Measurements from ENCODE around the gene TMEM183A.

TMEM183A gene

DNA sequence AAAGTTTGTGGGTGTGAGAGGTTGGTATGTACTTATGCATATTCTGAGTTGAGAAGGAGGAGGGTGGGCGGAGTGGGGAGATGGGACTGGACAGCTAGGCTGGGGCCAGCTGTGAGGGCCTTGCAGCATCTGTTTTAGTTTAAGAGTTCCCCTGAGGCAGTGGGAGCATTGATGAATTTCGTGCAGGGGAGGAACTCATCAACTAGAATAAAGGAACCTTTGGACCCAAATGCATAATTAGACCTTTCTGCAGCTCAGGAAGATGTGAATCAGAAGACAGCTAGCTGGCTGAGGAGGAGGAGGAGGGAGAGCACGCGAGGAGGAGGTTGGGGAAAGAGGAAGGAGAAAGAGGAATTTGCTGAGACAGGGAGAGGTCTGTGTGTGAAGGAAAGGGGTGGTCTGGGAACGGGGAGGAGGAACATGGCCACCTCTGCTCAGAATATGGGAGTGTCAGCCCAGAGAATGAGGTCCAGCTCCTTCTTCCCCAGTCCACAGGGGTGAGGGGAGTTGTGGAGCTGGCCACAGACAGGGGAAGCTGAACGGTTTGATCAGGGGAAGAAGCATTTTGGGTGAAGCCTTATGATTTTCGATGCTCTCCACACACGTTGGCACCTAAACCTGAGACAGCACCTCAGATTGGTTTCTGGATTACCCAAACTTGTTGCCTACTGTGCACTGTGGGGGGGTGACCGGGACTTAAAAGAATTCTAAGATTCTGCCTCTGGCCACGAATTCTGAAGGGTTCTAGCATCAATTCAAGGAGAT lies 50.9 kb downstream of the TMEM183A start:
- TF ChIP-seq CTCF (IDR thresholded peaks at IDR 0.05; ENCODE audit: control insufficient read depth, extremely low read depth, insufficient read depth), result no peak
- H3K4me3 ChIP-seq (ENCODE audit: low read depth, low read length), result no peak overlapping the region
- no peak for DNase-seq (ENCODE audit: low read depth)

GRCh38 chr1:203058676-203058935 lies 51.4 kb downstream of the TMEM183A start:
- no peak for DNase-seq (ENCODE audit: low read depth)
- H3K4me3 ChIP-seq (ENCODE audit: low read depth, low read length), result no peak overlapping the region
- no peak for TF ChIP-seq CTCF (IDR thresholded peaks at IDR 0.05; ENCODE audit: control insufficient read depth, extremely low read depth, insufficient read depth)

DNA sequence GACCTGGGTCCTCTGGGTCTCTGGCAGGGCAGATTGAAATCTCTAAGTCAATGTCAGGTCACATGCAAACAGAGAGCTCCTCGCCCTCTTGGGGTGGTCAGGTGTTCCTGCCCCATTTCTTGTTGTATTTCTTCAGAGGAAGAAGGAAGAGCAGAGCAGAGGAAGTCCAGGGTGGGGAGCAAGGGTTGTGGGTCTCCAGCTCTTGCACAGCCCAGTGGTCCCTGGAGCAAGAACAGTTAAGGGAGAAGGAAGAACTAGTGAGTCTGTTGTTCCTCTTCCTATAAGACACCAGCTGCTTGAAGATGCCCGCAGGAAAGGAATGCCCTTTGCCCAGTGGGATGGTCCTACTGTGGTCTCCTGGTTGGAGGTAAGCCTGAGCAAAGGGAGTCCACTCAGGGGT lies 52.3 kb downstream of the TMEM183A start:
- DNase-seq (ENCODE audit: low read depth), result no peak
- H3K4me3 ChIP-seq (ENCODE audit: low read depth, low read length), result no peak overlapping the region
- TF ChIP-seq CTCF (IDR thresholded peaks at IDR 0.05; ENCODE audit: control insufficient read depth, extremely low read depth, insufficient read depth), result no peak

DNA sequence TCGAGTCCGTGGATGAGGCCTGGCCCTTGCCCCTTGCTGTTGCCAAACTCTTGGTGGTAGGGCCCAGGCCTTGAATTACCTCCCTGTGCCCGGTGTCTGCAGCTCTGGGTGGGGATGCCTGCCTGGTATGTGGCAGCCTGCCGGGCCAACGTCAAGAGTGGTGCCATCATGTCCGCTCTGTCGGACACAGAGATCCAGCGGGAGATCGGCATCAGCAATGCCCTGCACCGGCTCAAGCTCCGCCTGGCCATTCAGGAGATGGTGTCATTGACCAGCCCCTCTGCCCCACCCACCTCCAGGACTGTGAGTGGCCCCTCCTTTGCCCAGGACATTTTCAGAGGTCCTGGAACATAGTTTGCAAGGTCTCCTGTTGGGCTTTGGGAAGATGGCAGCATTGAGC lies 52.9 kb downstream of the TMEM183A start:
- TF ChIP-seq CTCF (IDR thresholded peaks at IDR 0.05; ENCODE audit: control insufficient read depth, extremely low read depth, insufficient read depth), result no peak
- no peak overlapping the region for H3K4me3 ChIP-seq (ENCODE audit: low read depth, low read length)
- no peak for DNase-seq (ENCODE audit: low read depth)

DNA sequence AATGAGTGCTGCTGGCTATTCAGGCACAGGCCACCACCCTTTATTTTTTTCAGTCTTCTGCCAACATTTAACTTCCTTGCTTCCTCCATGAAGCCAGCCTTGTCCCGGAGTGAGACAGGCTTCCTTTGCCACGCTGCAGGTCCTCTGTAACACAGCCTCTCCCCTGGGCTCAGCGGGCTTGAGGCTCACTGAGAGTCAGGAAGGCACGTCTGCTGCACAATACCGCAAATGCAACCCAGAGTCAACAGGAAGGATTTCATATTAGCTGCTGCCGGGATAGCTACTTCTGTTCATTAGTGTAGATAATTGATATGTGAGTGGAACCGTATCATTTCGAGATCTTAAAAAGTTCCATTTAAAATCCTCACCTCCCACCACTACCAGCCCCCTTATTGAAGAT lies 56.1 kb downstream of the TMEM183A start:
- H3K4me3 ChIP-seq (ENCODE audit: low read depth, low read length), result no peak overlapping the region
- no peak for DNase-seq (ENCODE audit: low read depth)
- no peak for TF ChIP-seq CTCF (IDR thresholded peaks at IDR 0.05; ENCODE audit: control insufficient read depth, extremely low read depth, insufficient read depth)

DNA sequence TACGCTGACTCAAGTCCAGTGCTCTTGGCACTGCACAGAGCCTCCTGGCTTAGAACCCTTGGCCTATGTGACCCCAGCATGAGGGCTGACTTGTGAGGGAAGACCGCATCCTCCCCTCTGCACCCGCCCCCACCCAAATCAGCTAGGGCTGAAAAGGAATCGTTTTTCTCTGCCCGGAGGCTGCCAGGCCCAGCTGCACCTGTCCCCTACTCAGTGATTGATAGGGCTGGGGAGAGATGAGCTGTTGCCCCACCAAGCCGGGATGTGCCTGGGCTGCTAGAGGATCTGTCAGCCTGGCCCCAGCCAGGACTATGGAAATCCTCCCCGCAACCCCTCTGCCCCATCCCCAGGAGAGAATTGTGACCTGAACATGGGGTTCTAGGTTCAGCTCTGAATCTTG lies 58.0 kb downstream of the TMEM183A start:
- no peak for DNase-seq (ENCODE audit: low read depth)
- no peak overlapping the region for H3K4me3 ChIP-seq (ENCODE audit: low read depth, low read length)
- TF ChIP-seq CTCF (IDR thresholded peaks at IDR 0.05; ENCODE audit: control insufficient read depth, extremely low read depth, insufficient read depth), result no peak

GRCh38 chr1:203065986-203066385 lies 58.8 kb downstream of the TMEM183A start:
- no peak for TF ChIP-seq CTCF (IDR thresholded peaks at IDR 0.05; ENCODE audit: control insufficient read depth, extremely low read depth, insufficient read depth)

More at GRCh38 chr1:203065986-203066385, 58.8 kb downstream of the TMEM183A start:
- no peak for DNase-seq (ENCODE audit: low read depth)
- H3K4me3 ChIP-seq (ENCODE audit: low read depth, low read length), result no peak overlapping the region

All from LNCaP clone FGC (cell line).